ENCODE results near the gene FIBIN.

The FIBIN gene

DNA sequence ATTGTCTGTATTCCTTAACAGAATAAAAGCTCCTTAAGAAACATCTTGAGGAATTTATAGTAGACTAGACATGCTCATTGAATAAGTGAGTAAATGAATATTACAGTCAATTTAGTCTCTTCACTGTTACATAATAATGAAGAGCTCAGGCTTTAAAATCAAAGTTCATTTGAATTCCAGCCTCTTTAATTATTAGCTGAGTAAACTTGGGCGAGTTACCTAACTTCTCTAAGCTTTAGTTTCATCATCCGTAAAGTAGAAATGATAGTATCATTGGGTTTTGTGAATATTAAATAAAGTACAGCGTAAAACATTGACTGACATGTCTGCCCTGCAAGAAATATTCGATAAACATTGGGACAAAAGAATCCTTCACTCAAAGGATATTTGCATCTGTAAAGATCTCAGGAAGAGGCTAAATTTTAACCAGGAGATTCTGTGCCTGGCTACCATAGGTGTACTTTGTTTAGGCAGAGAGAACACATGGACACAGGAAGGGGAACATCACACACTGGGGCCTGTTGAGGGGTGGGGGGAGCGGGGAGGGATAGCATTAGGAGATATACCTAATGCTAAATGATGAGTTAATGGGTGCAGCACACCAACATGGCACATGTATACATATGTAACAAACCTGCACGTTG, 31.5 kb downstream of the FIBIN start:
- DNase-seq = no peak

DNA sequence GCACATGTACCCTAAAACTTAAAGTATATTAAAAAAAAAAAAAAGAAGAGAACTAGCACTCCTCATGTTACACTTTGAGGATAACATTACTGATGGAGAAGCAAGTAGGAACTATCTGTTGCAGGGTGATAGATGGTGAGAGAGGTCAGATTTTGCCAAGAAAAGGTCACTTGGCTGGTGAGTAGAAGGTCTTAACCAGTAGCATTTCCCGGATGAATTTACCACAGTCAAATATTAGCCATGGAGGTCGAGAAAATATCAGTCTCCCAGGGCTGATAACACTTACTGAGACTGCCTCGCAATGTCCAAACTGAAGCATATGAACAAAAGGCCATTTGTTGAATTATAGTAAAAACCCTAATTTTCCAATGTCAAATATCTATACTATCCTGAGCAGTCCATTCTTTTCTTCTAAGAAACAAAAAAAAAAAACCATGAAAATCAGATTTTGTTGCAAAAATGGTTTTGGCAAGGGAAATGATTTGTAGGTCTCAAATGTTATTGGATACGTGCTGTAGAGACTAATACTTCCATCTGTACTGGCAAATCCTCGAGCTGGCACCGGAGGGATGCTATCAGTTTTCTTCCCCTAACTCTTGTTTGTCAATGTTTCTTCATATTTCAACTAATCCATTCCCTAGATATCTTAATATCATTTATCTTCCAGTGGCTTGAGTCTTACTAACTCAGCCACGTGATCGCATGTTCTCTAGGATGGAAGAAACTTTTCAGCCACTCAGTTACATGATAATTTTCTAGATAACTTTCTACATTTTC, 32.2 kb downstream of the FIBIN start:
- no peak for DNase-seq

DNA sequence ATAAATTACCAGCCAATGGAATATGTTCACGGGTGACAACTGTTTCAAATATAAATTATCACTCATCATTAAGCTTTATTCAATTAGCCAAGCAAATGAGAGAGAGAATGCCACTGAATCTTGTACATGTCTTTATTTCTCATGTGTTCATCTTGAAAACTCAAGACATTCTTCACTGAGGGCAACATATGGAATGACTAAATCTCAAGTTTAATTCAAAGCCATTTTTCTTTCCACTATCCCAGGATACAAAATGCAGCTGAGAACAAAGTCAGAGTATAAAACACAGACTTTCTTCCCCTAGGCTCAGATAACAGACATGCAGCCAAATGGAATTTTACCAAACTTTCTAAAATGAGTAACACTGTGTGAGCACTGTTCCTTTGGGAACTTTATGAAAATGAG, 34.7 kb downstream of the FIBIN start:
- DNase-seq = no peak

DNA sequence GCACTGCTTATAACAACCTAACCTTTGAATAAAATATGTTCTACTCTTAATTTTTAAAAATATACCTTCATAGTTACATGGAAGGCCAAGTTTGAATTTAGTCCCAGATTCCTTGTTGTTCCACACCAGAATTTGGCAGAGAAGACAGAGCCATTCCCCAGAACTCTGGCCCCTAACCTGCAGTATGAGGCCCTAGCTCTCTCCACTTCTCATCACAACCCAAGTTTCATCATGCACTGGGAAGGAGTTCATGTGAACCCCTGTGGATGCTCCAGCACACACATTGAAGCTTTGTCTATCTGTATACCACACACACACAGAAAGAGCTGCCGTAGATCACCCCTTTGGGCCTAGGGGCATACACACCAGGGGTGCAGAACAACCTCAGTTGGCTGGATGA, 36.1 kb downstream of the FIBIN start:
- no peak for DNase-seq

DNA sequence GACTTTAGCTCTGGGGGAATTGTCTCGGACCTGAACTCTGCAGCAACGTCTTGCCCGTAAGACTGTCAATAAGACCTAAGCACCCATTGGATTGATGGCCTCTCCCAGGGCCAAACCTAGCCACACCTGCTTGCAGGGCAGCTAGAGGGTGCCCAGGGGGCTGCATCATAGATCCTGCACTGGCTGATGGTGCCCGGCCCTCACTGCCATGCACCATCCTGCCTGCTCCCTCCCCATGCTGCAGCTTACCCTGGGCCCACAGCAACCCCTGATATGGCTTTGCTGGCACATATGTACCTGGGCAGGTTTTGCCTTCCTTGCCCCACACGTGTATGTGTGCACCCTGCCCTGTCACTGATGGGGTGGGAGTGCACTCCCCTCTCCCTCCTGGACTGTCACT, 37.8 kb downstream of the FIBIN start:
- no peak for DNase-seq

DNA sequence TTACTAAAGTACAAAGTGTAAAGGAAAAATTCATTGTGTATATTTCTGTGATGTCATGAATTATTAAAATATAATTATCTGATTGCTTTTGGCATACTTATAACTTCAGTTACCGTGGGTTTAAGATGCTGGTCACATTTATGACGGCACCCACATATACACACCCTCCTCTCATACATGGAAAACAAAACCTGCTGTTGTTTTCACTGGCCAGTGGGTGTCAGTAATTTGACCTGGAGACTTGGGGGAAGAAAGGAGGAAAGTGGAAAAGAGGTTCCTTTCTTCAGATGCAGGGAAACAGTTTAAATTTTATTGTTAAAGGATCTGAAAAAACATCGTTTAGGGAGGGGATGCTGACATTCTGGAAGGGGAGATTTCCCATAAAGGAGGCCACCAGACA, 46.0 kb downstream of the FIBIN start:
- no peak for DNase-seq

DNA sequence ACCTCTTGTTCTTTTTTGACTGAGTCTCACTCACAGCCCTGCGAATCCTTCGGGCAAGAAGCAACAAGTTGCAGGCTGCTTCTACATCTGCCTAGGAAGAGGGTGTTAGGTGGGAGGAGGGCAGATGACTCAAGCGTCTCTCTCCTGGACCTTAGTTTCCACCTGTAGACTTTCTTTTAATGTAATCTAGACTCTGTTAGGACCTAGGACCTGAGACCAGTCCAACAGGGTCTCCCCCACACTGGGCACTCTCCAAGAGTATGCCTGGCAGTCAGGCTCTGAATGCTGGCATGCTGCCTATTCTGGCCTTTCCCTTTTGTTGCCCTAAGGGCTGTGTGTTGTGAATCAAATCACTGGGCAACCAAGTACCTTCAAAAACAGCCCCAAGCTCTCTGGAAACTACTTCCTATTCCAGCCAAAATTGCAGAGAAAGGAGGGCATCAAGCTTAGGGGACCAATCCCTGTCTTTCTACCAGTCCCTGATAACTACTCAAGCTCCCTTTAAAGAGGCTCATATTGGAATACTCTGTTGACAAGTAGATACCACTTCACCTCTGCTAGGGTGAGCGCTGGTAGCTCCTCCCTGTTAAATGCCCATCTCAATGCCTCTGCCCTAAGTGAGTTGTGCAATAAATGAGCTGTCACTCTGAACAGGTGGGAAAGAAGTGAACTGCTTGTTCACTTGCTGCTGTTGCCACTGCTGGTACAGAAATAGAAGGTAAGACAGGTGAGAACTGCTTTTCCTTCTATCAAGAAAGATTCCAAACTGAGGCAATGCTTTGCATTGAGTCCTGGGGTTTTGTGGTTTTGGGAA, 46.6 kb downstream of the FIBIN start, which contains the start of gene BBOX1:
TSS of gene BBOX1 (plus strand) at position 514 of the 814 bp plus-strand sequence. CDS start 14,616 bp downstream, outside the sequence.
- no peak for DNase-seq

DNA sequence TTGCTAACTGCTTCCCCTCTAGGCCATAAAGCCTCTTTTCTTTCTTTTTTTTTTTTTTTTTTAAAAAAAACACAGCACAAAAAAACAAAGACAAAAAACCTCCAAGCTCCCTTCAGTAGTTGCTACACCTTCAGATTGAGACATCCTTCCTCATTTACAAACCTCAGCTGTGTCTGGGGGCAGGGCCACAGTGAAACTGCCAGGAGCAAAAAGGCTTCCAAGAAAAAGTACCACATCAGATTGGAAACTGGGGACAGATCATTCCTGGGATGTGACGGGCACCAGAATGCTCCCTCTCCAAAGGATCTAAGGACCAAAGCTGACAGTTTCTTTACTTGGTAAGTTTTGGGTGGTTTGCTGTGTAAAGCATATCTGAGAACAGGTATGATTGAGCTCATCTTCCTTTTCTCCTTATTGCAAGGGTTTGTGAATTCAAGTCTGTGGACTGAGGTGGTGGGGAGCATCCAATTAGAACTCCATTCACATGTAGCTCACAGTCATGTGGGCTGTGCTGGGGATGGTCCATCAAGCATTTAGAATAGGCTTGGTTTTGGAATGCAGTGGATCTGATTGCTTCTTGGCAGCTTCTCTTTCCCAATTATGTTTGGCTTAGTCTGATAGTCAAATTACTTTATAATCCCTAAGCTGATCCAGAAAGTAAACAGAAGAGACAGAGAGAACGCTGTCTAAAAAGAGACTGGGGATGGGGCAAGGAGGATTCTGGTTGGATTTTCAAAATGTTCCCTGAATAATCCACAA, 47.4 kb downstream of the FIBIN start:
- no peak for DNase-seq
